Activated gamma-delta T cell (primary cell): Measurements from ENCODE around the gene MGRN1.
"Not testable (repeated sequence)": the region's sequence is repeated elsewhere in the genome, so short reads cannot be mapped to it uniquely, and the experiment has no call there.

Source experiments
- DNase-seq: peaks from one replicate; lab custom pipeline; 2025; lab: John Stamatoyannopoulos, UW

The MGRN1 gene

GRCh38 chr16:4734063-4734729, 109.6 kb downstream of the MGRN1 start, which contains the start of the genes ANKS3 and DNAAF8:
ANKS3 (minus strand) TSS chr16:4734271; CDS start chr16:4730149, 4,122 bp downstream.
DNAAF8 (plus strand) TSS chr16:4734537; CDS start chr16:4736515, 1,978 bp downstream.
- DNase-seq = peak; percentile 77

DNA sequence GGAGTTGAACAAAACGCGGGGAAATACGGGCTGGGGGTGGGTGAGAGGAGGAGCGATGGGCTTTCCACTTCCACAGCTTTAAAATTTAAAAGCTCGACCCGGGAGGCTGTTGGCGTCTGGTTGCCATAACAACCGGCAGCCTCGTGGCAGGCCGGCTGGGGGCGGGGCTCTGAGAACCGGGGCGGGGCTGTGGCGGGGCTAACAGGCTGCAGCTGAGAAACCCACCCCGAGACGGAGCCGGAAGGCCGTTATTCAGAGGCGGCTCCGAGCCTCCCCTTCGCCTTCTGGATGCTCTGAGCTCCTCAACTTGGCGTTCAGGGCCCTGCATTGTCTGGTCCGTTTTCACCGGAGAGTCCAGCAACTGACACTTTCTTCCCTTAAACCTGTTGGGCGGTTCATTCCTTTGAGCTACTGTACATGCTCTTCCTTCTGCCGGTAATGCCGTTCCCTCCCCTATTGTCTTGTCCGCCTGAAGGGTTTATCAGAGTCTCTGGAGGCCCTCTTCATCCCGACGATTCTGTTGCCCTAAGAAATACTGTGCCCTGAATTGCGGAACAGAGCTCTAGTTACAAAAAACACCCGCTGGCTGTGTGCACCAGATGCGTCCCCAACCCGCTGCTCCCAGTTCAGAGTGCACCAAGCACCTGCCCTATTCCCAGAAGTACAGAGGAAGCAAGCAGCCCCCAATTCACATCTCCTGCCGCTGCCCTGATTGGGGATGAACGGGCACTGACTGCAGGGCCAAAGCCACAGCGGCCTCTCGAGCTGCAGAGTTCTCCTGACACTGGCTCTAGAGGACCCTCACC, 110.3 kb downstream of the MGRN1 start:
- peak; percentile 89 for DNase-seq

DNA sequence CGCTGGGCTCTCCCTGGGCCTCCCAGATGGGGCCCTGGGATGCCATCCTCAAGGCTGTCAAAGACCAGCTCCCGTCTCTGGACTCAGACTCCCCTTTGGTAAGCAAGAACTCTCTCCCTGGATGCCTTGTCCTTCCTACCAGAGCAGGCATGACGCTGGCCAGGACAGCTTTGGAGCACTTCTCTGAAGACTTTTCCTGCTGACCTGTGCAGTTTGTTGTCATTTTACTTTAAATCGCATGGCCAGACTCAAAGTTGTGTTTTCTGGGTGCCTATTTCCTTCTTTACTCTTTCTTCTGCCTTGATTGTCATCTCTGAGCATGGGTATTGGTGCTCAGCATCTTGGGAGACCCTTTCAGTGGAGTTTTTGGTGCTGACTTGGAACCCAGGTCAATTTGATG, 111.9 kb downstream of the MGRN1 start:
- DNase-seq = no peak

GRCh38 chr16:4737545-4737944, 112.9 kb downstream of the MGRN1 start:
- no peak for DNase-seq

DNA sequence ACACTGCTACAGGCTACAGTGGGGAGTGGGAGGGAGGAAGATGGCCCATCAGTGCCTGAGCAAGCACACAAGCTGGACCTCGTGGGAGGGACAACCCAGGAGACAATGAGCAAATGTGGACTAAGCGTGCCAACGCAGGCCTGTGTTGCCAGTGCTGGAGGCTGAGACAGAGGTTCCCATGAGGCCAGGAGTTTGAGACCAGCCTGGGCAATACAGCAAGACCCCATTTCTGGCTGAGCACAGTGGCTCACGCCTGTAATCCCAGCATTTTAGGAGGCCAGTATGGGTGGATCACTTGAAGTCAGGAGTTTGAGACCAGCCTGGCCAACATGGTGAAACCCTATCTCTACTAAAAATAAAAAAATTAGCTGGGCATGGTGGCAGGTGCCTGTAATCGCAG, 113.7 kb downstream of the MGRN1 start:
- not testable (repeated sequence) for DNase-seq
